ENCODE data around the gene AQP12B.

- TF ChIP-seq, protein P1, sequence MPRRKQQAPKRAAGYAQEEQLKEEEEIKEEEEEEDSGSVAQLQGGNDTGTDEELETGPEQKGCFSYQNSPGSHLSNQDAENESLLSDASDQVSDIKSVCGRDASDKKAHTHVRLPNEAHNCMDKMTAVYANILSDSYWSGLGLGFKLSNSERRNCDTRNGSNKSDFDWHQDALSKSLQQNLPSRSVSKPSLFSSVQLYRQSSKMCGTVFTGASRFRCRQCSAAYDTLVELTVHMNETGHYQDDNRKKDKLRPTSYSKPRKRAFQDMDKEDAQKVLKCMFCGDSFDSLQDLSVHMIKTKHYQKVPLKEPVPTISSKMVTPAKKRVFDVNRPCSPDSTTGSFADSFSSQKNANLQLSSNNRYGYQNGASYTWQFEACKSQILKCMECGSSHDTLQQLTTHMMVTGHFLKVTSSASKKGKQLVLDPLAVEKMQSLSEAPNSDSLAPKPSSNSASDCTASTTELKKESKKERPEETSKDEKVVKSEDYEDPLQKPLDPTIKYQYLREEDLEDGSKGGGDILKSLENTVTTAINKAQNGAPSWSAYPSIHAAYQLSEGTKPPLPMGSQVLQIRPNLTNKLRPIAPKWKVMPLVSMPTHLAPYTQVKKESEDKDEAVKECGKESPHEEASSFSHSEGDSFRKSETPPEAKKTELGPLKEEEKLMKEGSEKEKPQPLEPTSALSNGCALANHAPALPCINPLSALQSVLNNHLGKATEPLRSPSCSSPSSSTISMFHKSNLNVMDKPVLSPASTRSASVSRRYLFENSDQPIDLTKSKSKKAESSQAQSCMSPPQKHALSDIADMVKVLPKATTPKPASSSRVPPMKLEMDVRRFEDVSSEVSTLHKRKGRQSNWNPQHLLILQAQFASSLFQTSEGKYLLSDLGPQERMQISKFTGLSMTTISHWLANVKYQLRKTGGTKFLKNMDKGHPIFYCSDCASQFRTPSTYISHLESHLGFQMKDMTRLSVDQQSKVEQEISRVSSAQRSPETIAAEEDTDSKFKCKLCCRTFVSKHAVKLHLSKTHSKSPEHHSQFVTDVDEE (CRISPR knock-in tag; IDR thresholded peaks at IDR 0.05), result no peak
- TF ChIP-seq ZFP3 (CRISPR knock-in tag; IDR thresholded peaks at IDR 0.05) (no peak), ZFP30 (CRISPR knock-in tag; IDR thresholded peaks at IDR 0.05) (no peak), ARNTL (CRISPR knock-in tag; IDR thresholded peaks at IDR 0.05; ENCODE audit: borderline replicate concordance, low read depth) (no peak), PATZ1 (CRISPR knock-in tag; IDR thresholded peaks at IDR 0.05; ENCODE audit: borderline replicate concordance) (no peak), ZC3H10 (CRISPR knock-in tag; IDR thresholded peaks at IDR 0.05) (no peak), RARB (CRISPR knock-in tag; IDR thresholded peaks at IDR 0.05) (no peak), ESRRG (CRISPR knock-in tag; IDR thresholded peaks at IDR 0.05) (no peak), ZNF565 (CRISPR knock-in tag; conservative IDR thresholded peaks at IDR 0.05; ENCODE audit: low read depth) (no peak), SNAI2 (CRISPR knock-in tag; IDR thresholded peaks at IDR 0.05) (no peak)
- TF ChIP-seq, protein P2, sequence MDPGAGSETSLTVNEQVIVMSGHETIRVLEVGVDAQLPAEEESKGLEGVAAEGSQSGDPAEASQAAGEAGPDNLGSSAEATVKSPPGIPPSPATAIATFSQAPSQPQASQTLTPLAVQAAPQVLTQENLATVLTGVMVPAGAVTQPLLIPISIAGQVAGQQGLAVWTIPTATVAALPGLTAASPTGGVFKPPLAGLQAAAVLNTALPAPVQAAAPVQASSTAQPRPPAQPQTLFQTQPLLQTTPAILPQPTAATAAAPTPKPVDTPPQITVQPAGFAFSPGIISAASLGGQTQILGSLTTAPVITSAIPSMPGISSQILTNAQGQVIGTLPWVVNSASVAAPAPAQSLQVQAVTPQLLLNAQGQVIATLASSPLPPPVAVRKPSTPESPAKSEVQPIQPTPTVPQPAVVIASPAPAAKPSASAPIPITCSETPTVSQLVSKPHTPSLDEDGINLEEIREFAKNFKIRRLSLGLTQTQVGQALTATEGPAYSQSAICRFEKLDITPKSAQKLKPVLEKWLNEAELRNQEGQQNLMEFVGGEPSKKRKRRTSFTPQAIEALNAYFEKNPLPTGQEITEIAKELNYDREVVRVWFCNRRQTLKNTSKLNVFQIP (CRISPR knock-in tag; IDR thresholded peaks at IDR 0.05; ENCODE audit: borderline replicate concordance, low read depth), result no peak
These were observed 20.0 kb downstream of the AQP12B start for GRCh38 chr2:240662681-240663080.

Measured in SK-N-SH treated with all-trans-retinoic acid at 6 μM for 48 hours (cell line).